Stomach (tissue), 4 donors: Measurements from ENCODE around the gene FSHR.

ENCODE experiments used
- POLR2A ChIP-seq, 4 donors: fragments of 450-650 bp; IDR thresholded peaks; one replicate each; pipeline ENCODE4 v1.6.1; 2016; ENCODE audit warnings: antibody characterized with exemption in 4 of 4, control low read depth in 2 of 4, mild to moderate bottlenecking in 1 of 4, moderate library complexity in 1 of 4
- POLR2AphosphoS5 ChIP-seq, 3 donors: sonication (generic); formaldehyde crosslinking; IDR thresholded peaks; one replicate each; pipeline ENCODE4 v1.6.1; 2016; ENCODE audit warnings: antibody characterized with exemption in 3 of 3
- TF ChIP-seq, protein P1 (sequence below), 7 experiments: fragments of 450-650 bp in 4 of 7; fragments of 200-600 bp in 3 of 7; sonication (generic) in 3 of 7; IDR thresholded peaks; one replicate each; pipeline ENCODE4 v1.5.1; 2016 to 2019; ENCODE audit warnings: antibody characterized with exemption in 7 of 7, control low read depth in 2 of 7, mild to moderate bottlenecking in 1 of 7

DNA sequence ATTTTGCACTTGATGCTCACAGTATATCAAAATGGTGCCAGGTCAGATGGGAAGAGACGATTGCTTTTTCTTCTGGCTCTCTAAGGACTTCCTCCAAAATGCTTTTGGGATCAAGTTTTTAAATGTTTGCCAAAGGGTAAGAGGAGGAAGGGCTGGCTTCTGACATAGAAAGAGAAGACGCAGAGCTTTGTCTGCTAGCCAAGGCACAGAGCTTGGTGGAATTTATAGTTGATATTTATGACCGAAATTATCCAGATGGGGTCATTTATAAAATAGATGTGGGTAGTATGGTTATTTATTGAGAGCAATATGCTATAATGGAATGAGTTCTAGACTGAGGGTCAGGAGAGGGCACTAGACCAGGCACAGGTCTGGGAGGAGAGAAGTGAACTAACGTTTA lies 193.3 kb downstream of the FSHR start:
- no peak for TF ChIP-seq POLR2AphosphoS5 (IDR thresholded peaks at IDR 0.05)
- TF ChIP-seq, protein P1, sequence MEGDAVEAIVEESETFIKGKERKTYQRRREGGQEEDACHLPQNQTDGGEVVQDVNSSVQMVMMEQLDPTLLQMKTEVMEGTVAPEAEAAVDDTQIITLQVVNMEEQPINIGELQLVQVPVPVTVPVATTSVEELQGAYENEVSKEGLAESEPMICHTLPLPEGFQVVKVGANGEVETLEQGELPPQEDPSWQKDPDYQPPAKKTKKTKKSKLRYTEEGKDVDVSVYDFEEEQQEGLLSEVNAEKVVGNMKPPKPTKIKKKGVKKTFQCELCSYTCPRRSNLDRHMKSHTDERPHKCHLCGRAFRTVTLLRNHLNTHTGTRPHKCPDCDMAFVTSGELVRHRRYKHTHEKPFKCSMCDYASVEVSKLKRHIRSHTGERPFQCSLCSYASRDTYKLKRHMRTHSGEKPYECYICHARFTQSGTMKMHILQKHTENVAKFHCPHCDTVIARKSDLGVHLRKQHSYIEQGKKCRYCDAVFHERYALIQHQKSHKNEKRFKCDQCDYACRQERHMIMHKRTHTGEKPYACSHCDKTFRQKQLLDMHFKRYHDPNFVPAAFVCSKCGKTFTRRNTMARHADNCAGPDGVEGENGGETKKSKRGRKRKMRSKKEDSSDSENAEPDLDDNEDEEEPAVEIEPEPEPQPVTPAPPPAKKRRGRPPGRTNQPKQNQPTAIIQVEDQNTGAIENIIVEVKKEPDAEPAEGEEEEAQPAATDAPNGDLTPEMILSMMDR (IDR thresholded peaks at IDR 0.05), result no peak
- TF ChIP-seq POLR2A (IDR thresholded peaks at IDR 0.05), result no peak
